COLO829 (cell line): ENCODE results near the gene TMEM54.

Experiments used
- DNase-seq: peaks from one replicate; pipeline ENCODE4 v3.0.0; 2012; ENCODE audit warnings: low spot score

The TMEM54 gene

GRCh38 chr1:32900956-32901822 is at the start of gene TMEM54:
TSS of gene TMEM54 (minus strand) at chr1:32901389. CDS start at chr1:32901238, 151 bp downstream.
- no peak for DNase-seq

- no peak for DNase-seq
These were observed 48.3 kb upstream of the TMEM54 start for GRCh38 chr1:32949519-32949918.

- DNase-seq = no peak
These were observed 47.7 kb upstream of the TMEM54 start for GRCh38 chr1:32948905-32949304.

- DNase-seq = no peak
These were observed 47.2 kb upstream of the TMEM54 start for GRCh38 chr1:32948390-32948722.

GRCh38 chr1:32947669-32948389 is 46.6 kb upstream of the TMEM54 start:
- no peak for DNase-seq

GRCh38 chr1:32946413-32946812 is 45.2 kb upstream of the TMEM54 start:
- no peak for DNase-seq

- DNase-seq = no peak
These were observed 43.0 kb upstream of the TMEM54 start for GRCh38 chr1:32944180-32944579.

GRCh38 chr1:32939655-32940371 is 38.6 kb upstream of the TMEM54 start:
- peak; percentile 90 for DNase-seq

GRCh38 chr1:32937061-32937460 is 35.9 kb upstream of the TMEM54 start:
- DNase-seq = no peak

- no peak for DNase-seq
These were observed 33.3 kb upstream of the TMEM54 start for GRCh38 chr1:32934535-32934934.

GRCh38 chr1:32933742-32934322 is 32.6 kb upstream of the TMEM54 start:
- peak; percentile 65 for DNase-seq

- no peak for DNase-seq
These were observed 30.6 kb upstream of the TMEM54 start for GRCh38 chr1:32931760-32932159.

GRCh38 chr1:32929366-32929765 is 28.2 kb upstream of the TMEM54 start:
- no peak for DNase-seq

GRCh38 chr1:32928715-32929114 is 27.5 kb upstream of the TMEM54 start:
- no peak for DNase-seq

- no peak for DNase-seq
These were observed 27.1 kb upstream of the TMEM54 start for GRCh38 chr1:32928285-32928684.

- DNase-seq = no peak
These were observed 26.3 kb upstream of the TMEM54 start for GRCh38 chr1:32927441-32927840.

- no peak for DNase-seq
These were observed 25.4 kb upstream of the TMEM54 start for GRCh38 chr1:32926562-32926961.

- no peak for DNase-seq
These were observed 24.4 kb upstream of the TMEM54 start for GRCh38 chr1:32925403-32926162.

GRCh38 chr1:32924881-32925344 is 23.7 kb upstream of the TMEM54 start:
- no peak for DNase-seq

GRCh38 chr1:32920833-32921232 is 19.6 kb upstream of the TMEM54 start:
- no peak for DNase-seq
